NK-92 (cell line): ENCODE data around the gene MCL1.
"Not testable (repeated sequence)": the region's sequence is repeated elsewhere in the genome, so short reads cannot be mapped to it uniquely, and the experiment has no call there.

Experiments used
- DNase-seq: peaks from one replicate; lab custom pipeline; 2025; ENCODE audit not compliant: unreplicated experiment; lab: John Stamatoyannopoulos, UW

Gene MCL1

GRCh38 chr1:150572918-150573647 lies 6.3 kb downstream of the MCL1 start:
- DNase-seq = no peak

- DNase-seq = no peak
These were observed 10.8 kb downstream of the MCL1 start for GRCh38 chr1:150568594-150568966.

DNA sequence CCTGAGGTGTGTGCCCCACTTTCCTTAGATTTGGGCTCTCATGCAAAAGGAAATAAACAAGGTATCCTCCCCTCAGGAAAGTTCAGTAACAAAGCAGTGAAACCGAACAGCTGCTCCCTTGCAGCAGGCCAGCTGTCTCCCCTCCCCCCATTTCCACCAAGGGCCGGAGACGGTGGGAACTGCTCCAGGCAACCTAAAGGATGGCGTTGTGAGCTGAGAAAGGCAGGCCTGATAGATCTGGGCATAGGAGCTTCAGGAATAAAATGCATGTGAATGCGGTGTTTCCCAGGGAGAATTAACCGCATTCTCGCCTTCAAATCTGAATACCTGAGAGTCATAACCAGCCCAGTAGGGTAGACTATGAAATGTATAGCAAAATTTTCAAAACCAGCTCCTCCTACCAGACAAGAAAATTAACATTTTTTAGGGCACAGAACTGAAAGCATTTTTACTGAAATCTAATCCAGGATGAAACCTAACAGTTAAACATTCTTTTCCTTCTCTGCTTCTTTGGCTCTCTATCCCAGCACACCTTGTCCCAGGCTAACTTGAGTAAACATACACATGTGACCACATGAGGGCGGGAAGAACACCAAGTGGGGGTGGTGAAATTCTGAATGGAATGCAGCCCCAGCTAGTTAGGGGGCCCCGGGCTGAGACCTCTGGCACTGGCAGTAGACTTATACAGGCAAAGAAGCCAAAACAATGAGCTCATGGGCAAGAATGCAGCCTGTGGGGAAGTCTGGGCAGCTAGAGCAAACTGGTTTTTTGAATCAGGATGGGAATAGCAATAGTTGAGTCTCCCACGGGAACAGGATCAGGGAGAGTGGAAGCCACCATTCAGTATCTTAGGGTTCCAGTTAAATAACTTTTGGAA lies 11.5 kb downstream of the MCL1 start:
- DNase-seq = no peak

DNA sequence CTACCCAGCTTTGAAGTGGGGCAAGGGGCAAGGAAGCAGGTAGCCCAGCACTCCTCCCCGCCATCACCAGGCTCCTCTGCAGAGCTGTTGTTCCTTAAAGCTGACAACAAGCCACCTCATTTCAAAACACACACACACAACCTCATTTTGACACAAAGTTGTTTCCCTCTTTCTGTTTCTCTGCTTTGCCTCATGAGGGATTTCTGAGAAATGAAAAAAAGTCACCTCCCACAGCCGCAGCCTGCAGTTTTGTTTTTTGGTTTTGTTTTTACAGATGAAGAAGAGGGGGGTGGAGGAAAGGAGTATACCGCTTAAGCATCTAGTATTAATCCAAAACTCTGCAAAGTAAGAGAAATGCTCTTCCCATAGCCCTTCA lies 12.1 kb downstream of the MCL1 start:
- no peak for DNase-seq

- DNase-seq = no peak
These were observed 12.6 kb downstream of the MCL1 start for GRCh38 chr1:150566589-150567340.

GRCh38 chr1:150565240-150565991 lies 14.0 kb downstream of the MCL1 start:
- not testable (repeated sequence) for DNase-seq

GRCh38 chr1:150564051-150564991 lies 15.1 kb downstream of the MCL1 start:
- no peak for DNase-seq

- no peak for DNase-seq
These were observed 15.9 kb downstream of the MCL1 start for GRCh38 chr1:150563340-150564038.

- DNase-seq = no peak
These were observed 16.7 kb downstream of the MCL1 start for GRCh38 chr1:150562446-150563339.

DNA sequence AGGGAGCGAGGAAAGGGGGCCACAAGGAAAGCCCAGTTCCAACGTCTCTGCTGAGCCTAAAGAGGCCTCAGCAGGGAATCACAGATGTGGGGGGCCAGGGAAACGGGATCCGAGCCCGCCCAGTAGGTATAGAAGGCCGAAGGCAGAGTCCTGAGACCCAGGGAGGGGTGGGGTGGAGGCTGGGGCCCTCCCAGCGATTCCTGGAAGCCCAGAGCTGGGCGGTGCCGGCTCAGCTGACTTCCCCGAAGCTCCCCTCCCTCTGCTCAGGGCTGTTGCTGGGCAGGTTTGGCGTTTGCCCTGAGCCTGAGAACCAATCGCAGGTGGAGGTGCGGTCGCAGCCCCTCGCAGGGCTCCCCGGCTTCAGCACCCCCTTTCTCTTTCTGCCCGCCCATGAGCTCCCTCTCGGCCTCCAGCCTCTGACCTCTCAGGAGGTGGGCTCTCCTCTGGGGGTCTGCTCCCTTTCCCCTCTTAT lies 17.4 kb downstream of the MCL1 start:
- no peak for DNase-seq

DNA sequence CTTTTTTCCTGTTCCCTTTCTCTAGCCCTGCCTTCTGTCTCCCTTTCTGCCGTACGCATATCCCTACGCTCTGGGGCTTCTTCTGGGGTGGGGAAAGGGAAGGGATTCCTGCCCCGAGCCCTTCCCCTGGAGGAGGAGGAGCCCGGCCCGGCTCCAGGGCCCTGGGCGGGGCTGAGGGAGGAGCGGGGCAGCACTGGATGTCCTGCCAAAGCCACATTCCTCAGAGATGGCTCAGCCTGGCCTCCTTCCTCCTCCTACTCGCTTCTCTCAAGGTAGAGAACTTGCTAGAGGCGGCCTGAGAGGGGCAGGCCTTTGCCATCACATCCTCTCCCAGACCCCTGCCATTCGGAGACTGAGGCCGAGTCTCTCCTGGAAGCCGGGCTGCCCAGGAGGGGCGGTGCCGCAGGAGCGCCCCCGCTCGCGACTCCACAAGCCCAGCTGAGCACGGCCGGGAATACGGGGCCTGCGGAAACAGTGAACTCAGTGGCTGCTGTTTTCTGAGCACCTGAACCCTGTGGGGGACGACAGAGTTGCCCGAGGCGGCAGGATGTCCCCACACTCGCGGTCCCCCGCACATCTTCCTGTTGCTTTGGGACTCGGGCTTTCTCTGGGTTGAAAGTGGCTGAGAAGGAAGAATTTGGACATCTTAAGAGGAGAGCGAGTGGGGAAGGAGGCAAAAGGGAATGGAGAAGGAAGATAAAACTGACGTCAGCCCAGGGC lies 18.0 kb downstream of the MCL1 start:
- DNase-seq = no peak

GRCh38 chr1:150560576-150561253 lies 18.7 kb downstream of the MCL1 start:
- DNase-seq = no peak

GRCh38 chr1:150560011-150560438 lies 19.4 kb downstream of the MCL1 start:
- DNase-seq = no peak

GRCh38 chr1:150559656-150560010 lies 19.8 kb downstream of the MCL1 start:
- no peak for DNase-seq

- no peak for DNase-seq
These were observed 20.4 kb downstream of the MCL1 start for GRCh38 chr1:150558761-150559655.

- DNase-seq = no peak
These were observed 21.1 kb downstream of the MCL1 start for GRCh38 chr1:150558303-150558704.
